HG02981 (cell line): ENCODE data around the gene MAP4K3.

ENCODE experiments used
- ATAC-seq: cut with Tn5 transposase; IDR thresholded peaks from one replicate; pipeline ENCODE4 v1.9.1; 2021; ENCODE audit warnings: mild to moderate bottlenecking, moderate library complexity; ENCODE audit not compliant: unreplicated experiment

MAP4K3 gene

GRCh38 chr2:39210846-39211245, 226.2 kb downstream of the MAP4K3 start:
- ATAC-seq: no peak

DNA sequence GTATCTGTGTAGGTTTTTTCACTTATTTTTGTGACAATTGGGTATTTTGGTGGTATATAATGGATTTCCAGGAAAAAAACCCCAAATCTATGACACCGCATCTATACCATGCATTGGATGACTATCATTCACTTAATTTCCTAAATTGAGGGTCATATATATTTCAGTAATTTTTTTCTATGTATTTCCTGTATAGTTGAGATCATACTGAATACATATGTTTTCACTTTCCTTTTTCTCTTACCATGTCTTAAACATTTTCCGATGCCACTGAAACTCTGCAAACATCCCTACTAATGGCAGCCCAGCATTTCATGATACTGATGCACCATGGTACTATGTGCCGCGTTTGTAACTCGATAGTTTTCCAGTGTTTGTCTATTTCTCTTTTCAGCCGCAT, 233.7 kb downstream of the MAP4K3 start:
- no peak for ATAC-seq

DNA sequence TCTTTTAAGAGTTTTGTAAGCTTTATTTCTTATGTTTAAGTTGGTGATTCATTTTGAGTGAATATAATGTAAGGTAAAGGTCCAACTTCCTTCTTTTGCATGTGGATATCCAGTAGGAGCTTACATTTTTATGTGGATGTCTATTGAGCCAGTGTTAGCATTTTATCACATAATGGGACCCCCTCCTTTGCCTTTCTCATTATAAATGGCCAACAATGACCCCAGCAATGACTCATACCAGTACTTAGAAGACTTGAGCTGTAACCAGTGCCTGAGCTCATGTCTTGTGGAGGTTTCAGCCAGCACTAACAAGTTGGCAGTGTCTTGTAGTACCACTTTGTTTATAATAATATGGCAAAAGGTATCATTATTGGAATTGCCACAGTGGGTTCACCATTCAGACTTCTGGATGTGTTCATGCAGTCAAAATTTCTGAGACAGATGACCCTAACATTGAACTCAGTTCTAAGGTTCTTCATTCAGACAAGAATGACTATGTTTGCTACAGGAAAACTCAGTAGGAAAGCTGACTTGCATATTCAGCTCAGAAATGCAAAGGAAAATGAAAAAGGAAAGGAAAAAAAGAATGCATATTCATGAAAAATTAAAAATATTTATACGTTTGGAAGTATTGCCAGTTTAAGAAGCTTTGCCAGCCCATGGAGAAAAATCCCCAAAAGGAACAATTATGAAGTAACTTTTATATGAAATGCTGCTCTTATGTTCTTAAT, 234.3 kb downstream of the MAP4K3 start:
- no peak for ATAC-seq
